Right atrium auricular region (tissue), 2 donors: ENCODE measurements around the gene SMIM14. TPM values are rescaled to one million over a fixed set of nuclear protein-coding genes. Genes with fewer than 3 reads are reported as not detected.
A peak's percentile ranks its signal among the peaks of the same experiment; 100 is the strongest.
"Not testable (repeated sequence)": the region's sequence is repeated elsewhere in the genome, so short reads cannot be mapped to it uniquely, and the experiment has no call there.

ENCODE experiments used
- DNase-seq: peaks from one replicate; pipeline ENCODE4 v3.0.0-alpha.2; 2019; ENCODE audit warnings: low spot score
- H3K27ac ChIP-seq, 2 donors: fragments of 200-600 bp; sonication (generic); 1 replicate in 1 of 2; 2 replicates in 1 of 2; pipeline ENCODE4 v1.5.1; 2016 to 2019
- H3K27me3 ChIP-seq, 2 donors: fragments of 200-600 bp; sonication (generic); one replicate each; pipeline versions ENCODE4 v1.5.1 to v1.6.0; 2017 to 2019
- H3K36me3 ChIP-seq: fragments of 200-600 bp; sonication (generic); one replicate; pipeline ENCODE4 v1.5.1; 2016
- H3K4me1 ChIP-seq, 2 donors: fragments of 200-600 bp; sonication (generic); one replicate each; pipeline versions ENCODE4 v1.5.1 to v1.6.0; 2017 to 2019
- H3K4me3 ChIP-seq, 2 donors: fragments of 200-600 bp; sonication (generic); 1 replicate in 1 of 2; 2 replicates in 1 of 2; pipeline ENCODE4 v1.5.1; 2017 to 2019; ENCODE audit warnings: mild to moderate bottlenecking in 1 of 2, moderate library complexity in 1 of 2
- H3K9me3 ChIP-seq, 2 donors: fragments of 200-600 bp; sonication (generic); one replicate each; pipeline ENCODE4 v1.5.1; 2019
- CTCF ChIP-seq, 2 donors: fragments of 200-600 bp; sonication (generic); IDR thresholded peaks; one replicate each; pipeline ENCODE4 v1.5.1; 2019; ENCODE audit warnings: antibody characterized with exemption in 2 of 2
- total RNA-seq, 2 donors: library from RNA; depleted of rRNA; stranded (reverse); fragments of >200 nt; gene quantifications; one replicate each; pipeline ENCODE4 v1.1.0, GENCODE V29; 2016

SMIM14 gene
- total RNA-seq, 2 donors from 2014 or later = 15.2 to 16.6 TPM

DNA sequence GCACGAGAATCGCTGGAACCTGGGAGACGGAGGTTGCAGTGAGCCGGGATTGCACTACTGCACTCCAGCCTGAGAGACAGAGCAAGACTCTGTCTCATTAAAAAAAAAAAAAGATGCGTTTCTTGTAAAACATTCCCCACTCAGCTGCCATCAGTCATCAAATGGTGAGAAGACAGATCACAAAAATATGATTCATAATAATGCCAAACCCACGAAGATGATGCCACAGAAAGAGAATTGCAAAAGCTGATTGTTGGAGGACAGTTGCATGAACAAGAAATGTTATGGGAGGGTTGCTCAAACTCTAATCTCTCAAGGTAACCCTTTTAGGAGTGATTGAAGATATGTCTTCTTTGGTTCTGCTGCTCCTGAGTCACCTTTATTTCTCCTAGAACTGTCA, 21.4 kb upstream of the SMIM14 start:
- Histone ChIP-seq H3K4me3 (no peak overlapping the region), H3K27me3 (no peaks in the 10 kb centered on the region), H3K4me1 (no peaks in the 10 kb centered on the region), H3K36me3 (no peaks in the 10 kb centered on the region), H3K27ac (no peak overlapping the region), H3K9me3 (no peaks in the 10 kb centered on the region)
- TF ChIP-seq CTCF (IDR thresholded peaks at IDR 0.05) = no peak
- DNase-seq = no peak

DNA sequence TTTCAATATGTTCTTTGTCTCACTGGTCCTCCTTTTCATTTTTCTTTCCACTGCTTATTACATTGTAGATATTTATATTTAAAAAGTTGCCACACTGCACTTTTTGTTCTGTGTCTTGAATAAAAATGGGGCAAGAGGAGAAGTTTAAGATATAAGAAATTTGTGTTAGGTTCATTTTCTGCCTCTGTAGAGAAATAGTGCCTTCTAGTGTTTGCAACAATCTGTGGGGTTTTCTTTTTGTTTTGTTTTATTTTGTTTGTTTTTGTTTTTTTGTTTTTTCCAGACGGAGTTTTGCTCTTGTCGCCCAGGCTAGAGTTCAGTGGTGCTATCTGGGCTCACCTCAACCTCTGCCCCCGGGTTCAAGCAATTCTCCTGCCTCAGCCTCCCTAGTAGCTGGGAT, 20.1 kb upstream of the SMIM14 start:
- no peaks in the 10 kb centered on the region for H3K27me3 ChIP-seq
- DNase-seq = no peak
- H3K4me1 ChIP-seq = no peaks in the 10 kb centered on the region
- no peak overlapping the region for H3K27ac ChIP-seq
- H3K36me3 ChIP-seq = no peaks in the 10 kb centered on the region
- H3K4me3 ChIP-seq = no peak overlapping the region
- TF ChIP-seq CTCF (IDR thresholded peaks at IDR 0.05) = peak in 1 of 2 donors; percentile 51
- H3K9me3 ChIP-seq = no peaks in the 10 kb centered on the region

DNA sequence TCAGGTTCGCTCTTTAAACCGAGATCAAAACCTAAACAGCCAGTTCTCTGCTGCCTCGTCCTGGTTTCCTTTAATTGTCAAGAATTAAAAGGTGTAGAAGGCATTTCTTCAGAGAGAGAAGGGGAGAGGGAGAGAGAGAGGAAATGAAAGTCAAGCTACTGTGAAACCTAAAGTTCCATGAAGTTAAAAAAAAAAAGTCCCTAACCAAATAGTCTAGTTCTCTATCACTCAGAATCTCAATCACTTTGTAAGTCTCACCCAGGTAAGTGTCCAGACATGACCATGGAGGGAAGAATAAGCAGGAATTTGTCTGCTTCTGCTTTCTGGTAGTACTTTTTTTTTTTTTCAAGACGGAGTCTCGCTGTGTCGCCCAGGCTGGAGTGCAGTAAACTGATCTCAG, 18.8 kb upstream of the SMIM14 start:
- Histone ChIP-seq H3K4me1 (no peaks in the 10 kb centered on the region), H3K27ac (no peak overlapping the region), H3K4me3 (no peak overlapping the region), H3K9me3 (no peaks in the 10 kb centered on the region), H3K36me3 (no peaks in the 10 kb centered on the region), H3K27me3 (no peaks in the 10 kb centered on the region)
- TF ChIP-seq CTCF (IDR thresholded peaks at IDR 0.05) = no peak
- no peak for DNase-seq

DNA sequence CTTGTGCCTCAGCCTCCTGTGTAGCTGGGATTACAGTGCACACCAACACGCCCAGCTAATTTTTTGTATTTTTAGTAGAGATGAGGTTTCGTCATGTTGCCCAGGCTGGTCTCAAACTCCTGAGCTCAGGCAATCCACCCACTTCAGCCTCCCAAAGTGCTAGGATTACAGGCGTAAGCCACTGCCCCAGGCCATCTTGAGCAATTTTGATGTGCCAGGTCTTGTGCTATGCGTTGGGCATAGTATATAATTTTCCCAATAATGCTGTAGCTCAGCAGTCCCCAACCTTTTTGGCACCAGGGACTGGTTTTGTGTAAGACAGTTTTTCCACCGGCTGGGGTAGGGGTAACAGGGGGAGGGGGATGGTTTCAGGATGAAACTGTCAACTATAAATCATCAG, 18.0 kb upstream of the SMIM14 start:
- H3K4me1 ChIP-seq, H3K9me3 ChIP-seq, H3K27me3 ChIP-seq, H3K4me3 ChIP-seq, DNase-seq, H3K36me3 ChIP-seq: not testable (repeated sequence)
- H3K27ac ChIP-seq = peak overlapping the region in 1 of 2 donors; percentile 43

- H3K27me3 ChIP-seq = no peaks in the 10 kb centered on the region
- H3K9me3 ChIP-seq = no peaks in the 10 kb centered on the region
- H3K4me3 ChIP-seq = no peak overlapping the region
- H3K27ac ChIP-seq = peak overlapping the region in 1 of 2 donors; percentile 61
- H3K4me1 ChIP-seq = no peaks in the 10 kb centered on the region
- no peak for DNase-seq
- H3K36me3 ChIP-seq = no peaks in the 10 kb centered on the region
- no peak for TF ChIP-seq CTCF (IDR thresholded peaks at IDR 0.05)
Observed at GRCh38 chr4:39655876-39656275, 17.2 kb upstream of the SMIM14 start.

DNA sequence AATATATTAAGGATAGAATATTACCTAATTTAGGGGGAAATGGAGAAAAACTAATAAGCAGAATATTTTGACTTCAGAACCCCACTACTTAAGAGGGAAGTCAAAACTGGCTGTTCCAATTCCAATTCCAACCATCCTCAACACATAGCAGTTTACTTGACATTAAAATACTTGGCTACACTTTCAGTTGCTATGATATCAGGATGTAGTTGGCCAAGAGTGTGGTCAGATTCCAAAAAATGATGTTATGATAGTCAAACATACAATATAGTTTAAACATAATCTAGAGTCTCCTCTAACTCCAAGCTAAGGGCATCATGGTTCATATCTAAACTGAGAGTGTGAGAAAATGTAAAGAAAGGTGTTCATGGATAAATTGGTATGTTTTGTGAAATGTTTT, 16.5 kb upstream of the SMIM14 start:
- no peaks in the 10 kb centered on the region for H3K36me3 ChIP-seq
- no peaks in the 10 kb centered on the region for H3K27me3 ChIP-seq
- no peaks in the 10 kb centered on the region for H3K4me1 ChIP-seq
- no peaks in the 10 kb centered on the region for H3K9me3 ChIP-seq
- no peak for TF ChIP-seq CTCF (IDR thresholded peaks at IDR 0.05)
- no peak overlapping the region for H3K4me3 ChIP-seq
- no peak for DNase-seq
- H3K27ac ChIP-seq = peak overlapping the region; percentile 27 to 61

GRCh38 chr4:39651586-39651985, 12.9 kb upstream of the SMIM14 start:
- not testable (repeated sequence) for H3K27ac ChIP-seq, H3K27me3 ChIP-seq, H3K36me3 ChIP-seq, H3K4me1 ChIP-seq, H3K9me3 ChIP-seq, H3K4me3 ChIP-seq, DNase-seq
